Thymus (tissue), 11 donors: Measurements from ENCODE around the gene EFCAB5. TPM values are rescaled to one million over a fixed set of nuclear protein-coding genes. Genes with fewer than 3 reads are reported as not detected.
"Not testable (repeated sequence)": the region's sequence is repeated elsewhere in the genome, so short reads cannot be mapped to it uniquely, and the experiment has no call there.

Source experiments
- DNase-seq, 9 donors: peaks; one replicate each; pipeline ENCODE4 v3.0.0-alpha.2; 2013; ENCODE audit warnings: low spot score in 9 of 9, low read depth in 6 of 9, missing footprints in 1 of 9
- H3K27ac ChIP-seq, 2 donors: one replicate each; pipeline ENCODE4 v1.5.1; 2013; ENCODE audit warnings: control low read depth in 1 of 2, low read depth in 1 of 2, low read length in 1 of 2, mild to moderate bottlenecking in 1 of 2, moderate library complexity in 1 of 2
- H3K27me3 ChIP-seq, 2 donors: one replicate each; pipeline ENCODE4 v1.5.1; 2013; ENCODE audit warnings: low read length in 1 of 2; ENCODE audit not compliant: control insufficient read depth in 2 of 2, insufficient read depth in 1 of 2
- H3K36me3 ChIP-seq, 2 donors: one replicate each; pipeline ENCODE4 v1.5.1; 2013; ENCODE audit warnings: low read length in 1 of 2, mild to moderate bottlenecking in 1 of 2, moderate library complexity in 1 of 2; ENCODE audit not compliant: control insufficient read depth in 2 of 2, insufficient read depth in 2 of 2
- H3K4me1 ChIP-seq, 2 donors: one replicate each; pipeline ENCODE4 v1.5.1; 2013; ENCODE audit warnings: low read length in 2 of 2; ENCODE audit not compliant: control insufficient read depth in 2 of 2, insufficient read depth in 2 of 2
- H3K4me3 ChIP-seq, 2 donors: one replicate each; pipeline ENCODE4 v1.5.1; 2013; ENCODE audit warnings: low read length in 2 of 2, control low read depth in 1 of 2, mild to moderate bottlenecking in 1 of 2
- H3K9me3 ChIP-seq, 2 donors: one replicate each; pipeline ENCODE4 v1.5.1; 2013; ENCODE audit warnings: low read length in 1 of 2, mild to moderate bottlenecking in 1 of 2; ENCODE audit not compliant: control insufficient read depth in 2 of 2, insufficient read depth in 1 of 2
- WGBS: extraction: QIAGEN DNeasy Blood & Tissue Kit; methylation state at CpG from one replicate; pipeline ENCODE4 v1.1.7; 2013; 5-methylcytosine and 5-hydroxymethylcytosine counted together
- polyA plus RNA-seq: library from polyadenylated mRNA; stranded (reverse); fragments of 200-250 nt; gene quantifications from one replicate; pipeline ENCODE4 v1.2.3, GENCODE V29; 2013
- total RNA-seq: library from RNA; stranded (reverse); fragments of 120-200 nt; gene quantifications from one replicate; pipeline ENCODE4 v1.2.4, GENCODE V29; 2013
- donor health status: healthy.

Gene EFCAB5
- total and polyA plus RNA-seq, 2 donors = 0.57 to 1.5 TPM

DNA sequence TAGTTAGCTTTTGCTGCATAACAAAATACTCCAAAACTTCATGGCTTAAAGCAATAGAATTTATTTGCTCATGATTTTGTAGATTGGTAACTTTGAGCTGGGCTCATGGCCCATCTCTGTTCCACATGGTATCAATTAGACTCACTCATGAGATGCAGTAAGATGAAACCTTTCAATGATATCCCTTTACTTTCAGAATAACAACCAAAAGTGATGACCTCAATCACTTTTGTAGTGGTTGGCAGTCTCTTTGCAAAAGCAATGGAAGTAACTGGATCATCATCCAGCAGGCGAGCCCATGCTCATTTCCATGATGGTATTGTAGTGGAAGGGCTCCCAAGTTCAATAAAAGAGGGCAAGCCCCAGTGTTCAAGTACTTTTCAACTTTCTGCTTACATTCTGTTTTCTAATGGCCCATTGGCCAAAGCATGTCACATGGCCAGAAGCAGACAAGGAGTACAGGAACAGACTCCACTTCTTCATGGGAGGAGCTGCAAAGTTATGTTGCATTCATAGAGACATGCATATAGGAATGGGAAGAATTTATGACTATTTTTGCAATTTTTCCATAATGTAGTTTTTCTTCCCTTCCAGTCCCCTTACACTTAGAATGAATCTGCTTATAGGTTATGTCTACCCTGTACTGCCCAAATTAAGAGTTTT is 41.7 kb downstream of the EFCAB5 start:
- no peak for DNase-seq

GRCh38 chr17:29996458-29996857 is 55.0 kb downstream of the EFCAB5 start:
- no peaks in the 10 kb centered on the region for H3K36me3 ChIP-seq
- H3K27ac ChIP-seq = no peak overlapping the region
- H3K4me3 ChIP-seq = no peak overlapping the region
- H3K4me1 ChIP-seq = no peaks in the 10 kb centered on the region
- H3K9me3 ChIP-seq = peaks cover 0 to 2% of the 10 kb centered on the region in 2 donors
- no peak for DNase-seq
- H3K27me3 ChIP-seq = no peaks in the 10 kb centered on the region
- 99% methylated on average over 3 of the region's 3 CpGs for WGBS

More for the DNA sequence above, 41.7 kb downstream of the EFCAB5 start:
- no peak overlapping the region for H3K27ac ChIP-seq
- H3K4me3 ChIP-seq = no peak overlapping the region
- H3K4me1 ChIP-seq = no peaks in the 10 kb centered on the region
- no peaks in the 10 kb centered on the region for H3K36me3 ChIP-seq
- 92% methylated on average over 1 of the region's 1 CpG for WGBS
- H3K9me3 ChIP-seq = peaks cover 0 to 7% of the 10 kb centered on the region in 2 donors
- no peaks in the 10 kb centered on the region for H3K27me3 ChIP-seq

DNA sequence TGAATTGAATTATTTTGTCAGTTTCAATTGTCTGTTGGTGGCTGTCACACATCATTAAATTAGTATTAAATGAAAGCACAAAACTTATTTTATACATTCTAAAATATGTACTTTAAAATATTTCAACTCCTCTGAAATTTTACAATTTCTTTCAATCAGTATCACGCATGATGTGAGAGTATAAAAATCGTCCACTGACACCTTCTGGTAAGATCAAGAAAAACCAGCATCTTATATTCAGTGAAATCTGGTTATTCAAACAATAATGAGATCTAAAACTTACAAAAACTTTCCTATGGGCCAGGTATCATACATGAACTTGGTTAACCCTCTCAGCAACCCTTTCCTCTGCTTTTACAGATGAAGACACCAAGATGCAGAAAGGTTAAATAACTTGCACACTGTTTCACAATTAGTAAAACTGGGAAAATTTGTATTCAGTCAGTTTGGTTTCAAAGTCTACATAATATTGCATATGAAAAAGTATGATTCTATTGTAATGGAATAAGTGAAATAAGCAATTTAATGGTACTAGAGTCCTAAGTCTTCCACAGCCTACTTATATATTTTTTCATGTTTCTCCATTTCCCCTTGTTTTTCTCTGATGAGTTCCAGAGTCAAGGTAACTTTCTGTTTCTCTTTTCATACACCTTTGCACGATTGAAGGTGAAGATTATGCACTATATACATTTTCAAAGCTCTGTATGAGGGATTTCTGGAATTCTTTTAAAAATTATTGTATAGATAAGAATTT is 58.7 kb downstream of the EFCAB5 start:
- no peak for DNase-seq
- H3K36me3 ChIP-seq = no peaks in the 10 kb centered on the region
- H3K27me3 ChIP-seq = no peaks in the 10 kb centered on the region
- H3K4me3 ChIP-seq = no peak overlapping the region
- H3K9me3 ChIP-seq = no peaks in the 10 kb centered on the region
- no peak overlapping the region for H3K27ac ChIP-seq
- H3K4me1 ChIP-seq = no peaks in the 10 kb centered on the region
- WGBS = 77% methylated on average over 3 of the region's 3 CpGs

DNA sequence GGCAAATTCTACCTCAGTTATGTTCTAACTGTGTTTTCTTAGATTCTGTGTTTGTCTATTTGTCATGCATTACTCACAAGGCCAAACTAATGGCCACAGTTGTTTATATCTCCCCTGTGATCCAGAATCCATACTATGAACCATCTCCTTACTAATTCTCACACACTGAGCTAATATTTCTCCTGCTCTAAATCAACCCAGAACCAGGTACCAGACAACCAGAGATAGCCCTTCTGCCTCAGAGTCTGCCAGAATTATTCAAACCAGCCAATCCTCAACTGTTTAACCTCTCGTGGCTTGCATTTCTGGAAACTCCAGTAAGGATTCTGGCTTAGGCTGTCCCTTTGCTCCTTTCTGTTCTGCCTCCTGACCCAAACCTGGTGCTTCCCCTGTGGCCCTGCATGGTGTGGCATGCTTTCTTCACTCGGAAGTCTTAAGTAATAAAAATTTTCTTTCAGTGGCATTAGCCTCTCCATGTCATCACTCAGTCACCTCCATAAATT is 59.4 kb downstream of the EFCAB5 start:
- no peak overlapping the region for H3K4me3 ChIP-seq
- no peaks in the 10 kb centered on the region for H3K9me3 ChIP-seq
- no peaks in the 10 kb centered on the region for H3K4me1 ChIP-seq
- 94% methylated on average over 2 of the region's 2 CpGs for WGBS
- no peak overlapping the region for H3K27ac ChIP-seq
- DNase-seq = no peak
- H3K36me3 ChIP-seq = no peaks in the 10 kb centered on the region
- H3K27me3 ChIP-seq = no peaks in the 10 kb centered on the region

GRCh38 chr17:30002088-30002487 is 60.7 kb downstream of the EFCAB5 start:
- Histone ChIP-seq H3K4me3 (no peak overlapping the region), H3K27ac (no peak overlapping the region), H3K4me1 (no peaks in the 10 kb centered on the region), H3K9me3 (no peaks in the 10 kb centered on the region), H3K36me3 (no peaks in the 10 kb centered on the region), H3K27me3 (no peaks in the 10 kb centered on the region)
- DNase-seq = no peak

DNA sequence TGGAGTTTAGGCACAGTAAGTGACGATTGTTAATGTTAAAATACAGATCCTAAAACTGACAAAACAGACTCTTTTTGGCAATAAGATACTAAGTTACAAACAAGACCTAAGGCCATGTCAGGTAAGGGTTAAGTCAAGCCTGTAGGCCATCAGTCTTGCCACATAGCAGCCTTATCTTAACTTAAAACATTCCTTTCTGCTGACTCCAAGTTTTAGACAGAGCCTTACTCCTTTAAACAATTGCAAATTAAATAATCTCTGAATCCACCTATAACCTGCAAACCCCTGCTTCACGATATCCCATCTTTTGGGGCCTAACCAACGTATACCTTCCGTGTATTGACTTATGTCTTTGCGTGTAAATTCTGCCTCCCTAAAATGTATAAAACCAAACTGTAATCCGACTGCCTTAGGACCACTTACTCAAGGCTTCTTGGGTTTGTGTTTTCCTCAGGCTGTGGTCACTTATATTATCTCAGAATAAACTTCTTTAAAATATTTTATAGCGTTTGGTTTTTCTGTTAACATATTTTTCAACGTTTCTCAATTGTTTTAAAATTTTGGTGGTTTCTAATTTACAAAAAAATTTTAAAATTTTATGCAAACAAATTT is 64.4 kb downstream of the EFCAB5 start:
- DNase-seq = no peak
- 95% methylated on average over 8 of the region's 8 CpGs for WGBS

GRCh38 chr17:30011934-30012333 is 70.5 kb downstream of the EFCAB5 start:
- not testable (repeated sequence) for H3K4me1 ChIP-seq, H3K36me3 ChIP-seq, H3K27ac ChIP-seq, H3K27me3 ChIP-seq, H3K9me3 ChIP-seq, DNase-seq, H3K4me3 ChIP-seq
- 98% methylated on average over 9 of the region's 10 CpGs for WGBS

More for the DNA sequence above, 64.4 kb downstream of the EFCAB5 start:
- Histone ChIP-seq H3K9me3 (no peaks in the 10 kb centered on the region), H3K4me3 (no peak overlapping the region), H3K27ac (no peak overlapping the region), H3K27me3 (no peaks in the 10 kb centered on the region), H3K36me3 (no peaks in the 10 kb centered on the region), H3K4me1 (no peaks in the 10 kb centered on the region)

DNA sequence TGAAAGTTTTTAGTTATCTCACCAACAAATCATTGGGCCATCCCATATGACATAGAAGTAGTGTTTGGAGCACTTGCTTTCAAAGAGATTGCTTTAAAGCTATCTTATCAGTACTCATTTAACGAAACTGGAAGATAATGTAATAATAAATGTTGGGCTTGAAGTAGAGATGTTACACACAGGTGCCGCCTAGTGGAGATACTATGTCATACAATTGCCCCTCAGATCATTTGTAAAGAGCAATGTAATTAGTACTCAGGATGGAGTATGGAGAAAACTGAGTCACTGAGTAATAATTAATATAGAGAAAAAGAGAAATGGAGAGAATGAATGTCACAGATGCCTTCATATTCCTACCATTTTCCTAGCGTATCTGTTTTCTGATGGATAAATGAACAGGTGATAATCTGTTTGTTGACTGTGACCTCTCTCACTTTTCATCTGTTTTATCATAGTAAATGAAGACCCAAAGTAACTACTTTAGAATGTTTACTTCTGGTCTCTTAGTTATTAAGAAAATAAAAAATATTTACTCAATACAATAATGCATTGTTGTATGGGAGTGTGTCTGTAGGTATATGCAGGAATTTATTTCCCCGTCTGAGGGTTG is 80.4 kb downstream of the EFCAB5 start:
- H3K9me3 ChIP-seq = no peaks in the 10 kb centered on the region
- no peak overlapping the region for H3K27ac ChIP-seq
- H3K36me3 ChIP-seq = no peaks in the 10 kb centered on the region
- WGBS = 33% methylated on average over 4 of the region's 4 CpGs
- no peak overlapping the region for H3K4me3 ChIP-seq
- DNase-seq = peak; percentile 8 to 68 (median 38)
- H3K4me1 ChIP-seq = no peaks in the 10 kb centered on the region
- no peaks in the 10 kb centered on the region for H3K27me3 ChIP-seq

DNA sequence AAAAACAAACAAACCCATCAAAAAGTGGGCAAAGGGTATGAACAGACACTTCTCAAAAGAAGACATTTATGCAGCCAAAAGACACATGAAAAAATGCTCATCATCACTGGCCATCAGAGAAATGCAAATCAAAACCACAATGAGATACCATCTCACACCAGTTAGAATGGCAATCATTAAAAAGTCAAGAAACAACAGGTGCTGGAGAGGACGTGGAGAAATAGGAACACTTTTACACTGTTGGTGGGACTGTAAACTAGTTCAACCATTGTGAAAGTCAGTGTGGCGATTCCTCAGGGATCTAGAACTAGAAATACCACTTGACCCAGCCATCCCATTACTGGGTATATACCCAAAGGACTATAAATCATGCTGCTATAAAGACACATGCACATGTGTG is 83.9 kb downstream of the EFCAB5 start:
- H3K9me3 ChIP-seq, H3K36me3 ChIP-seq, H3K27ac ChIP-seq, DNase-seq, H3K27me3 ChIP-seq, H3K4me3 ChIP-seq, H3K4me1 ChIP-seq: not testable (repeated sequence)
- WGBS = 50% methylated on average over 1 of the region's 2 CpGs
